ENCODE measurements around the gene TDP1. TPM values are rescaled to one million over a fixed set of nuclear protein-coding genes. Genes with fewer than 3 reads are reported as not detected.
"Not testable (repeated sequence)": the region's sequence is repeated elsewhere in the genome, so short reads cannot be mapped to it uniquely, and the experiment has no call there.

Gene TDP1
- total RNA-seq, 1 donor from 2014 or later, result 6.5 TPM

- DNase-seq (no peak), ATAC-seq (no peak)
- Histone ChIP-seq H3K27ac (no peak overlapping the region), H3K4me3 (no peak overlapping the region), H3K4me1 (no peaks in the 10 kb centered on the region), H3K27me3 (no peaks in the 10 kb centered on the region), H3K9me3 (no peaks in the 10 kb centered on the region), H3K36me3 (peaks cover 7% of the 10 kb centered on the region)
- TF ChIP-seq CTCF (IDR thresholded peaks at IDR 0.05), result no peak
- intact Hi-C loops (cut with DNase I), result no loop called here
These were observed 69.2 kb downstream of the TDP1 start for GRCh38 chr14:90024910-90025309.

- DNase-seq, H3K9me3 ChIP-seq, H3K36me3 ChIP-seq: not testable (repeated sequence)
These were observed 70.9 kb downstream of the TDP1 start for GRCh38 chr14:90026608-90027007.

GRCh38 chr14:90027842-90028241 is 72.1 kb downstream of the TDP1 start:
- ATAC-seq, result no peak
- no peak for TF ChIP-seq CTCF (IDR thresholded peaks at IDR 0.05)

More at GRCh38 chr14:90026608-90027007, 70.9 kb downstream of the TDP1 start:
- H3K27me3 ChIP-seq; H3K27ac ChIP-seq; H3K4me1 ChIP-seq; H3K4me3 ChIP-seq; intact Hi-C loops (cut with DNase I); ATAC-seq: not testable (repeated sequence)

GRCh38 chr14:90034156-90034555 is 78.4 kb downstream of the TDP1 start:
- no peak for TF ChIP-seq CTCF (IDR thresholded peaks at IDR 0.05)
- Histone ChIP-seq H3K36me3 (no peaks in the 10 kb centered on the region), H3K4me1 (no peaks in the 10 kb centered on the region), H3K4me3 (no peak overlapping the region), H3K27ac (no peak overlapping the region), H3K27me3 (no peaks in the 10 kb centered on the region), H3K9me3 (no peaks in the 10 kb centered on the region)
- intact Hi-C loops (cut with DNase I), result no loop called here
- ATAC-seq, result no peak
- DNase-seq, result no peak

More at GRCh38 chr14:90027842-90028241, 72.1 kb downstream of the TDP1 start:
- H3K4me3 ChIP-seq, result no peak overlapping the region
- no peaks in the 10 kb centered on the region for H3K4me1 ChIP-seq
- intact Hi-C loops (cut with DNase I), result no loop called here
- H3K27me3 ChIP-seq, result no peaks in the 10 kb centered on the region
- H3K36me3 ChIP-seq, result no peaks in the 10 kb centered on the region
- H3K27ac ChIP-seq, result no peak overlapping the region
- no peak for DNase-seq
- no peaks in the 10 kb centered on the region for H3K9me3 ChIP-seq

GRCh38 chr14:90034835-90035525 is 79.3 kb downstream of the TDP1 start:
- no peaks in the 10 kb centered on the region for H3K36me3 ChIP-seq
- no peak for ATAC-seq

More at GRCh38 chr14:90034835-90035525, 79.3 kb downstream of the TDP1 start:
- no peaks in the 10 kb centered on the region for H3K4me1 ChIP-seq
- H3K27ac ChIP-seq, result no peak overlapping the region
- no peaks in the 10 kb centered on the region for H3K27me3 ChIP-seq
- H3K4me3 ChIP-seq, result no peak overlapping the region
- no peaks in the 10 kb centered on the region for H3K9me3 ChIP-seq
- no peak for DNase-seq
- intact Hi-C loops (cut with DNase I), result no loop called here
- no peak for TF ChIP-seq CTCF (IDR thresholded peaks at IDR 0.05)
